Measurements from ENCODE around the gene MS4A4A.

The MS4A4A gene

GRCh38 chr11:60303661-60304060 lies 23.2 kb downstream of the MS4A4A start:
- H3K4me1 ChIP-seq (ENCODE audit: control insufficient read depth, low read length), result no peaks in the 10 kb centered on the region

GRCh38 chr11:60305906-60306619 lies 25.6 kb downstream of the MS4A4A start:
- no peak overlapping the region for H3K4me2 ChIP-seq (ENCODE audit: low read length)
- H3K27ac ChIP-seq (ENCODE audit: low read depth, low read length), result no peak overlapping the region
- H3K9me3 ChIP-seq (ENCODE audit: control insufficient read depth, insufficient read depth, low read length), result no peaks in the 10 kb centered on the region
- H3K9me2 ChIP-seq (replicated peaks; ENCODE audit: control insufficient read depth, low read length), result no peaks in the 10 kb centered on the region
- H3K36me3 ChIP-seq (ENCODE audit: control insufficient read depth, low read length), result no peaks in the 10 kb centered on the region
- no peak overlapping the region for H3K4me3 ChIP-seq (ENCODE audit: low read length)
- H3F3A ChIP-seq (ENCODE audit: control insufficient read depth, insufficient read depth), result no peaks in the 10 kb centered on the region
- no peaks in the 10 kb centered on the region for H4K20me1 ChIP-seq (ENCODE audit: control insufficient read depth, insufficient read depth, low read depth, low read length)
- H3K79me2 ChIP-seq (ENCODE audit: control insufficient read depth, low read length), result no peaks in the 10 kb centered on the region
- no peaks in the 10 kb centered on the region for H3K27me3 ChIP-seq (ENCODE audit: control insufficient read depth, low read length)
- no peak for TF ChIP-seq CTCF (IDR thresholded peaks at IDR 0.05; ENCODE audit: low read depth, low read length, poor library complexity, severe bottlenecking)
- no peak for TF ChIP-seq EZH2phosphoT487 (IDR thresholded peaks at IDR 0.05; ENCODE audit: borderline replicate concordance, low read length)
- H3K4me1 ChIP-seq (ENCODE audit: control insufficient read depth, low read length), result peaks cover 9% of the 10 kb centered on the region

More at GRCh38 chr11:60303661-60304060, 23.2 kb downstream of the MS4A4A start:
- H3K9me2 ChIP-seq (replicated peaks; ENCODE audit: control insufficient read depth, low read length), result no peaks in the 10 kb centered on the region
- H3F3A ChIP-seq (ENCODE audit: control insufficient read depth, insufficient read depth), result no peaks in the 10 kb centered on the region
- no peak overlapping the region for H3K27ac ChIP-seq (ENCODE audit: low read depth, low read length)
- no peak for TF ChIP-seq CTCF (IDR thresholded peaks at IDR 0.05; ENCODE audit: low read depth, low read length, poor library complexity, severe bottlenecking)
- TF ChIP-seq EZH2phosphoT487 (IDR thresholded peaks at IDR 0.05; ENCODE audit: borderline replicate concordance, low read length), result no peak
- no peaks in the 10 kb centered on the region for H3K27me3 ChIP-seq (ENCODE audit: control insufficient read depth, low read length)
- H3K4me2 ChIP-seq (ENCODE audit: low read length), result no peak overlapping the region
- no peaks in the 10 kb centered on the region for H3K79me2 ChIP-seq (ENCODE audit: control insufficient read depth, low read length)
- no peaks in the 10 kb centered on the region for H4K20me1 ChIP-seq (ENCODE audit: control insufficient read depth, insufficient read depth, low read depth, low read length)
- no peak overlapping the region for H3K4me3 ChIP-seq (ENCODE audit: low read length)
- H3K36me3 ChIP-seq (ENCODE audit: control insufficient read depth, low read length), result no peaks in the 10 kb centered on the region
- no peaks in the 10 kb centered on the region for H3K9me3 ChIP-seq (ENCODE audit: control insufficient read depth, insufficient read depth, low read length)

- no peak overlapping the region for H3K27ac ChIP-seq (ENCODE audit: low read depth, low read length)
- H3K4me1 ChIP-seq (ENCODE audit: control insufficient read depth, low read length), result peaks cover 13% of the 10 kb centered on the region
- no peaks in the 10 kb centered on the region for H3K9me3 ChIP-seq (ENCODE audit: control insufficient read depth, insufficient read depth, low read length)
- no peak overlapping the region for H3K4me3 ChIP-seq (ENCODE audit: low read length)
- H3K9me2 ChIP-seq (replicated peaks; ENCODE audit: control insufficient read depth, low read length), result no peaks in the 10 kb centered on the region
- no peak overlapping the region for H3K4me2 ChIP-seq (ENCODE audit: low read length)
- no peaks in the 10 kb centered on the region for H4K20me1 ChIP-seq (ENCODE audit: control insufficient read depth, insufficient read depth, low read depth, low read length)
- TF ChIP-seq CTCF (IDR thresholded peaks at IDR 0.05; ENCODE audit: low read depth, low read length, poor library complexity, severe bottlenecking) (no peak), EZH2phosphoT487 (IDR thresholded peaks at IDR 0.05; ENCODE audit: borderline replicate concordance, low read length) (no peak)
- no peaks in the 10 kb centered on the region for H3K36me3 ChIP-seq (ENCODE audit: control insufficient read depth, low read length)
- no peaks in the 10 kb centered on the region for H3K27me3 ChIP-seq (ENCODE audit: control insufficient read depth, low read length)
- H3F3A ChIP-seq (ENCODE audit: control insufficient read depth, insufficient read depth), result no peaks in the 10 kb centered on the region
- H3K79me2 ChIP-seq (ENCODE audit: control insufficient read depth, low read length), result no peaks in the 10 kb centered on the region
Measured at GRCh38 chr11:60307507-60308195, 27.2 kb downstream of the MS4A4A start.
